Measurements from ENCODE around the gene ADH6. TPM values are rescaled to one million over a fixed set of nuclear protein-coding genes. Genes with fewer than 3 reads are reported as not detected.

ADH6 gene
- total and polyA plus RNA-seq, 2 of the 13 experiments (the other 11 are each of a cell fraction or from before 2014, with no cell fraction given) = 39.8 to 73.9 TPM

GRCh38 chr4:99157478-99157935, 61.5 kb downstream of the ADH6 start (continued):
- TF ChIP-seq RNF219 (CRISPR knock-in tag; IDR thresholded peaks at IDR 0.05) (no peak), MAFG (CRISPR knock-in tag; IDR thresholded peaks at IDR 0.05) (no peak), HOXA5 (CRISPR knock-in tag; IDR thresholded peaks at IDR 0.05) (peak; percentile 72), ZNF326 (CRISPR knock-in tag; IDR thresholded peaks at IDR 0.05; ENCODE audit: borderline replicate concordance) (no peak), ZFX (CRISPR knock-in tag; IDR thresholded peaks at IDR 0.05; ENCODE audit: low read depth) (no peak), KLF12 (CRISPR knock-in tag; IDR thresholded peaks at IDR 0.05; ENCODE audit: borderline replicate concordance) (no peak; the same call in 1 of the 2 replicates), RFXANK (CRISPR knock-in tag; IDR thresholded peaks at IDR 0.05) (no peak; the same call in 1 of the 2 replicates), ZNF546 (CRISPR knock-in tag; conservative IDR thresholded peaks at IDR 0.05) (no peak), FOXM1 (CRISPR knock-in tag; IDR thresholded peaks at IDR 0.05) (no peak), ZNF446 (CRISPR knock-in tag; IDR thresholded peaks at IDR 0.05) (no peak), ZKSCAN1 (IDR thresholded peaks at IDR 0.05; ENCODE audit: low read length) (no peak), HOXA9 (CRISPR knock-in tag; IDR thresholded peaks at IDR 0.05; ENCODE audit: borderline replicate concordance) (no peak), HES4 (CRISPR knock-in tag; IDR thresholded peaks at IDR 0.05; ENCODE audit: borderline replicate concordance) (no peak), TARDBP (CRISPR knock-in tag; IDR thresholded peaks at IDR 0.05) (peak; percentile 87; the same call in 1 of the 2 replicates), SAP130 (CRISPR knock-in tag; IDR thresholded peaks at IDR 0.05; ENCODE audit: low read depth) (peak; percentile 80), ZIK1 (CRISPR knock-in tag; IDR thresholded peaks at IDR 0.05; ENCODE audit: borderline replicate concordance, low read depth) (no peak), ZNF75D (CRISPR knock-in tag; IDR thresholded peaks at IDR 0.05; ENCODE audit: borderline replicate concordance) (no peak), PRMT3 (CRISPR knock-in tag; IDR thresholded peaks at IDR 0.05; ENCODE audit: borderline replicate concordance, low read depth) (no peak)
- TF ChIP-seq, protein P1, sequence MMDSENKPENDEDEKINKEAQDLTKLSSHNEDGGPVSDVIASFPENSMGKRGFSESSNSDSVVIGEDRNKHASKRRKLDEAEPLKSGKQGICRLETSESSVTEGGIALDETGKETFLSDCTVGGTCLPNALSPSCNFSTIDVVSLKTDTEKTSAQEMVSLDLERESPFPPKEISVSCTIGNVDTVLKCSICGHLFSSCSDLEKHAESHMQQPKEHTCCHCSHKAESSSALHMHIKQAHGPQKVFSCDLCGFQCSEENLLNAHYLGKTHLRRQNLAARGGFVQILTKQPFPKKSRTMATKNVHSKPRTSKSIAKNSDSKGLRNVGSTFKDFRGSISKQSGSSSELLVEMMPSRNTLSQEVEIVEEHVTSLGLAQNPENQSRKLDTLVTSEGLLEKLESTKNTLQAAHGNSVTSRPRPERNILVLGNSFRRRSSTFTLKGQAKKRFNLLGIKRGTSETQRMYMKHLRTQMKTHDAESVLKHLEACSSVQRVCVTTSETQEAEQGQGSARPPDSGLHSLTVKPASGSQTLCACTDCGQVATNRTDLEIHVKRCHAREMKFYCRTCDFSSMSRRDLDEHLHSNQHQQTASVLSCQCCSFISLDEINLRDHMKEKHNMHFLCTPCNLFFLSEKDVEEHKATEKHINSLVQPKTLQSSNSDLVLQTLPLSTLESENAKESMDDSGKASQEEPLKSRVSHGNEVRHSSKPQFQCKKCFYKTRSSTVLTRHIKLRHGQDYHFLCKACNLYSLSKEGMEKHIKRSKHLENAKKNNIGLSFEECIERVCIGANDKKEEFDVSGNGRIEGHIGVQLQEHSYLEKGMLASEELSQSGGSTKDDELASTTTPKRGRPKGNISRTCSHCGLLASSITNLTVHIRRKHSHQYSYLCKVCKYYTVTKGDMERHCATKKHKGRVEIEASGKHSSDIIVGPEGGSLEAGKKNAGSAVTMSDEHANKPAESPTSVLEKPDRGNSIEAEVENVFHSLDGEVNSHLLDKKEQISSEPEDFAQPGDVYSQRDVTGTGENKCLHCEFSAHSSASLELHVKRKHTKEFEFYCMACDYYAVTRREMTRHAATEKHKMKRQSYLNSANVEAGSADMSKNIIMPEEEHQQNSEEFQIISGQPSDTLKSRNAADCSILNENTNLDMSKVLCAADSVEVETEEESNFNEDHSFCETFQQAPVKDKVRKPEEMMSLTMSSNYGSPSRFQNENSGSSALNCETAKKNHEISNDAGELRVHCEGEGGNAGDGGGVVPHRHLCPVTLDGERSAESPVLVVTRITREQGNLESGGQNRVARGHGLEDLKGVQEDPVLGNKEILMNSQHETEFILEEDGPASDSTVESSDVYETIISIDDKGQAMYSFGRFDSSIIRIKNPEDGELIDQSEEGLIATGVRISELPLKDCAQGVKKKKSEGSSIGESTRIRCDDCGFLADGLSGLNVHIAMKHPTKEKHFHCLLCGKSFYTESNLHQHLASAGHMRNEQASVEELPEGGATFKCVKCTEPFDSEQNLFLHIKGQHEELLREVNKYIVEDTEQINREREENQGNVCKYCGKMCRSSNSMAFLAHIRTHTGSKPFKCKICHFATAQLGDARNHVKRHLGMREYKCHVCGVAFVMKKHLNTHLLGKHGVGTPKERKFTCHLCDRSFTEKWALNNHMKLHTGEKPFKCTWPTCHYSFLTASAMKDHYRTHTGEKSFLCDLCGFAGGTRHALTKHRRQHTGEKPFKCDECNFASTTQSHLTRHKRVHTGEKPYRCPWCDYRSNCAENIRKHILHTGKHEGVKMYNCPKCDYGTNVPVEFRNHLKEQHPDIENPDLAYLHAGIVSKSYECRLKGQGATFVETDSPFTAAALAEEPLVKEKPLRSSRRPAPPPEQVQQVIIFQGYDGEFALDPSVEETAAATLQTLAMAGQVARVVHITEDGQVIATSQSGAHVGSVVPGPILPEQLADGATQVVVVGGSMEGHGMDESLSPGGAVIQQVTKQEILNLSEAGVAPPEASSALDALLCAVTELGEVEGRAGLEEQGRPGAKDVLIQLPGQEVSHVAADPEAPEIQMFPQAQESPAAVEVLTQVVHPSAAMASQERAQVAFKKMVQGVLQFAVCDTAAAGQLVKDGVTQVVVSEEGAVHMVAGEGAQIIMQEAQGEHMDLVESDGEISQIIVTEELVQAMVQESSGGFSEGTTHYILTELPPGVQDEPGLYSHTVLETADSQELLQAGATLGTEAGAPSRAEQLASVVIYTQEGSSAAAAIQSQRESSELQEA (CRISPR knock-in tag; IDR thresholded peaks at IDR 0.05; ENCODE audit: not compliant biosample characterization) = no peak
- TF ChIP-seq, protein P2, sequence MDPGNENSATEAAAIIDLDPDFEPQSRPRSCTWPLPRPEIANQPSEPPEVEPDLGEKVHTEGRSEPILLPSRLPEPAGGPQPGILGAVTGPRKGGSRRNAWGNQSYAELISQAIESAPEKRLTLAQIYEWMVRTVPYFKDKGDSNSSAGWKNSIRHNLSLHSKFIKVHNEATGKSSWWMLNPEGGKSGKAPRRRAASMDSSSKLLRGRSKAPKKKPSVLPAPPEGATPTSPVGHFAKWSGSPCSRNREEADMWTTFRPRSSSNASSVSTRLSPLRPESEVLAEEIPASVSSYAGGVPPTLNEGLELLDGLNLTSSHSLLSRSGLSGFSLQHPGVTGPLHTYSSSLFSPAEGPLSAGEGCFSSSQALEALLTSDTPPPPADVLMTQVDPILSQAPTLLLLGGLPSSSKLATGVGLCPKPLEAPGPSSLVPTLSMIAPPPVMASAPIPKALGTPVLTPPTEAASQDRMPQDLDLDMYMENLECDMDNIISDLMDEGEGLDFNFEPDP (CRISPR knock-in tag; conservative IDR thresholded peaks at IDR 0.05) = no peak

Measured in HepG2 (cell line).